ENCODE measurements around the gene ACSL1. TPM values are rescaled to one million over a fixed set of nuclear protein-coding genes. Genes with fewer than 3 reads are reported as not detected.

Gene ACSL1
- total RNA-seq, 1 experiment from 2014 or later, result 3.5 TPM

GRCh38 chr4:184807797-184808712 lies 17.7 kb downstream of the ACSL1 start:
- peaks cover 23% of the 10 kb centered on the region for H3K27me3 Mint-ChIP-seq (ENCODE audit: low read depth)
- TF ChIP-seq CTCF (conservative IDR thresholded peaks at IDR 0.05), result no peak
- no peak overlapping the region for H3K14ac ChIP-seq (ENCODE audit: insufficient read depth, low read length)
- no peak overlapping the region for H4K5ac ChIP-seq (ENCODE audit: insufficient read length, low read depth, low read length)
- no peak overlapping the region for H2BK20ac ChIP-seq (ENCODE audit: low read depth, low read length, poor library complexity, severe bottlenecking)
- no peak overlapping the region for H2BK12ac ChIP-seq (ENCODE audit: insufficient read length, low read depth, low read length)
- H3K56ac ChIP-seq (ENCODE audit: insufficient read length, low read depth, low read length), result no peak overlapping the region
- H4K8ac ChIP-seq (replicated peaks; ENCODE audit: insufficient read length, low read depth, low read length), result no peak overlapping the region
- H3K9me3 ChIP-seq (ENCODE audit: control insufficient read depth, low read depth, low read length), result no peaks in the 10 kb centered on the region
- H3K4me3 Mint-ChIP-seq, result no peak overlapping the region
- H2BK5ac ChIP-seq (ENCODE audit: insufficient read length, low read length), result no peak overlapping the region
- no peaks in the 10 kb centered on the region for H4K20me1 ChIP-seq (ENCODE audit: control insufficient read depth, insufficient read depth, insufficient read length)
- H4K91ac ChIP-seq (ENCODE audit: insufficient read length, low read depth, low read length), result no peak overlapping the region
- H3K27ac Mint-ChIP-seq, result no peak overlapping the region
- no peaks in the 10 kb centered on the region for H3K23me2 ChIP-seq (ENCODE audit: insufficient read length, low read depth, low read length, poor library complexity, severe bottlenecking)
- DNase-seq, result peak; percentile 84
- peak overlapping the region; percentile 25 for H3K27ac ChIP-seq (ENCODE audit: insufficient read length, low read depth, low read length)
- H2BK15ac ChIP-seq (ENCODE audit: low read depth, low read length), result no peak overlapping the region
- no peak overlapping the region for H3K9ac ChIP-seq (ENCODE audit: extremely low read depth, insufficient read length, low read length)
- H2BK120ac ChIP-seq (ENCODE audit: low read depth, low read length, poor library complexity, severe bottlenecking), result no peak overlapping the region
- no peaks in the 10 kb centered on the region for H3K9me3 Mint-ChIP-seq
- H3K4me1 ChIP-seq (ENCODE audit: insufficient read depth, low read length), result peaks cover 6% of the 10 kb centered on the region; the same call in 1 of the 2 replicates
- no peaks in the 10 kb centered on the region for H3K36me3 Mint-ChIP-seq (ENCODE audit: insufficient read depth in 1 of 3, low read depth in 3 of 3)
- H3K4me1 Mint-ChIP-seq, result peaks cover 30% of the 10 kb centered on the region in 2 experiments
- WGBS (ENCODE audit: extremely low coverage, insufficient read length, low lambda C conversion rate), result no CpG with 5 or more reads among the region's 9 CpGs
- H3K79me1 ChIP-seq (ENCODE audit: insufficient read depth, low read depth, low read length, poor library complexity, severe bottlenecking), result no peaks in the 10 kb centered on the region
- no peak overlapping the region for H2AFZ ChIP-seq (ENCODE audit: low read length)
- H3K79me2 ChIP-seq (ENCODE audit: insufficient read depth, low read length), result no peaks in the 10 kb centered on the region
- H2AK5ac ChIP-seq (ENCODE audit: insufficient read length, low read length), result no peak overlapping the region
- no peak overlapping the region for H3K23ac ChIP-seq (ENCODE audit: insufficient read length, low read depth, low read length)
- no peak overlapping the region for H3K4me2 ChIP-seq (ENCODE audit: insufficient read depth, insufficient read length, low read length)
- no peak overlapping the region for H3T11ph ChIP-seq (ENCODE audit: low read length)
- H3K18ac ChIP-seq (ENCODE audit: insufficient read length, low read depth, low read length), result no peak overlapping the region
- H3K4ac ChIP-seq (ENCODE audit: low read depth, low read length), result no peak overlapping the region
- no peaks in the 10 kb centered on the region for H3K27me3 ChIP-seq (ENCODE audit: insufficient read depth, low read length)
